GM18868 (cell line): Measurements from ENCODE around the gene CDCA7.
"Not testable (repeated sequence)": the region's sequence is repeated elsewhere in the genome, so short reads cannot be mapped to it uniquely, and the experiment has no call there.

ENCODE experiments used
- ATAC-seq: cut with Tn5 transposase; IDR thresholded peaks from one replicate; pipeline ENCODE4 v1.9.1; 2021; ENCODE audit warnings: mild to moderate bottlenecking, moderate library complexity; ENCODE audit not compliant: unreplicated experiment

Gene CDCA7

GRCh38 chr2:173358616-173359015 lies 3.9 kb downstream of the CDCA7 start:
- no peak for ATAC-seq

DNA sequence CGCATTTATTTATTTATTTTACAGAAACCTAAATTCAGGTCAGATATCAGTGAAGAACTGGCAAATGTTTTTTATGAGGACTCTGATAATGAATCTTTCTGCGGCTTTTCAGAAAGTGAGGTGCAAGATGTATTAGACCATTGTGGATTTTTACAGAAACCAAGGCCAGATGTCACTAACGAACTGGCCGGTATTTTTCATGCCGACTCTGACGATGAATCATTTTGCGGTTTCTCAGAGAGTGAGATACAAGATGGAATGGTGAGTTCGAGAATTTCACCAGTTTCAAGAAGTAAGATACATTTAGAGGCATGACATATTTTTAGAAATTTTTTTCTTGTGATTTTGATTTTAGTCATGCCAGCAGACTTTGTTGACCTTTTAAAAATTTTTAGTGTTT lies 4.6 kb downstream of the CDCA7 start:
- no peak for ATAC-seq

DNA sequence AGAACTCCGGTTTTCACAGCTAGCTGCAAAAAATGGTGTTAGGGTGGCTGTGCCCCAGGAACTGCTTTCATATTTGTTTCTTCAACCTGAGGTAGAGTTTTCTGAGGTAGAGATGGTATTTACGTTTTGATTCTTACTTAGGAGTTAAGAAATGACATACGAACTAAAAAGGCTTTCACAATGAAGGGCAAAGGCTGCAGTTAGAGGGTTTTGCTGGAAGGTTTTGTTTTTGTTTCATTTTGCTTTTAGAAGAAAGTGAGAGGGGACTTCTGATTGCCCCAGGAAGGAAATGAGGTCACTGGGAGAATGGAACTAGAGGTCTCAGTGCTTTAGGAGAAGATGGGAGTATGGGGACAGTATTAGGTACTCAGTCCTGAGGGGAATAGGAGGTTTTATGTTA lies 15.5 kb downstream of the CDCA7 start:
- ATAC-seq: no peak

DNA sequence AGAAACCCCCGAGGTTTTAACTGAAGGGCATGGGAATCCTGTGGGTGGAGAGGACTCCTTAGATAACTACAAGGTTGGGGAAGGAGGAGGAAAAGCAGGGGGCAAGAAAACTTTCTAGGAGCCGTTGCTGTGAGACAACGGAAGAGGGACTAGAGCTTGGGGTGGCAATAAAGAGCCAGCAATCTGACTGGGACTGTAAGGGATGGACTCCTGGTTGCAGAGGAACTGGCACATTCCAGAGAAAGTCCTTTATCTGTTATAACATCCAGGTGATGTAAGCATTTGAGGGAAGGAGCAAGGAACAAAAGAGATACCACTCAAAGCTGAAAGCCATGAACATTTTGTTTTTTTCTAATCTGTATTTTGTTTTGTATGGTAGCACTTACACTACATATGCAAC lies 16.4 kb downstream of the CDCA7 start:
- ATAC-seq: no peak

DNA sequence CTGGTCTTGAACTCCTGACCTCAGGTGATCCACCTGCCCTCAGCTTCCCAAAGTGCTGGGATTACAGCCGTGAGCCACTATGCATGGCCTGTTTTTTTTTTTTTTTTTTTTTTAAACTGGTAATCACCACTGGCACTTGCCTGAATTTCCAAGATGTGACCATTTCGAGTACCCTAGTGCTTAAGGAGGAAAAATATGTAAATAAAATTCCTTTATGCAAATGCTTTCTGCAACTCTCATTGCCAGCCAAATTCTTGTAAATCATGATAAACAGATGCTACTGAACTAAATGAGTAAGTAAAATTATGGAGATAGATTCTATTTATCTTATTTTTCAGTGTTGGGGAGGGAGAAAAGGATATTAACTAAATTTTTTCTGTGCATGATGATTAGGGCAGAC lies 18.6 kb downstream of the CDCA7 start:
- ATAC-seq: no peak

GRCh38 chr2:173374634-173375033 lies 20.0 kb downstream of the CDCA7 start:
- no peak for ATAC-seq

DNA sequence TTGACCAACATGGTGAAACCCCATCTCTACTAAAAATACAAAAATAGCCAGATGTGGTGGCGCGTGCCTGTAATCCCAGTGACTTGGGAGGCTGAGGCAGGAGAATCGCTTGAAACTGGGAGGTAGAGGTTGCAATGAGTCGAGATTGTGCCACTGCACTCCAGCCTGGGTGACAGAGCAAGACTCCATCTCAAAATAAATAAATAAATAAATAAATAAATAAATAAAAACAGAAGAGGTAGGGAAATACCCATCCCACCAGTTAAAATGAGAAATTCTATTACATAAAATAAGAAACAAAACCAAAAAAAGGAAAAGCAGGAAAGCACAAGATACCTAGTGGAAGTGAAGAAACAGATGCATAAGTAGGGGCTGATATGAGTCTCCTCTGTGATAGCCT lies 30.9 kb downstream of the CDCA7 start:
- ATAC-seq: not testable (repeated sequence)

DNA sequence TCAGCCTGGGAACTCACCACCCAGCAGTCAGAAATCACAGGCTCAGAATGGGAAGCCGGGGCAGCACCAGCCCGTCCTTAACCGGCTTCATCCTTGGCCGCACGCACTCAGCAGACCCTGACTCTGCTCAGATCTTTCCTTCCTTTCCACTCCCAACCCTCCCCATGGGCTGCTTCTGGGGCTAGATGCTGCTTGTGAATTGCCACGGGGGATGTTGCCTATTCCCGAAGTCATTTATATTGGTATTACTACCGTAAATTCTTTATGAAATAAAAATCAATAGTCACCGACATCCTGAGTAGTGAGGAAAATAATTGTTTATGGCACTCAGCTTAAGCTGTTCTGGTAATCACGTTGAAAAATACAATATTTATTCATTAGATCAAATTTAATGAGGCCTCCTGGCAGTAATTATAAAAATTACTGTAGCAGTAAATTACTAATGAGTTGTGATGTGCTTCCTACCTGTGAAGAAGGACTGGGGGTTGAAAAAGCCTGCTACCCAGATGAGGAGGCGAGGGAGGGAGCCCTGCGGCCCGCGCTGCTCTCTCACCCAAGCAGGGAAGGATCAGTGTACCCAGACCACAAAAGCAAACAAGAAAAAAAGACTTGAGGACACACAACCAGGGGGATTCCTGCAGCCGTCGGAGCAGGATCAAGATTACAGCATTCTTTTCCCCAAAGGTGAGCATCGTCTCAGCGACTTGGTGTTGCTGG lies 31.5 kb downstream of the CDCA7 start:
- no peak for ATAC-seq

- no peak for ATAC-seq
These were observed 32.0 kb downstream of the CDCA7 start for GRCh38 chr2:173386738-173387065.

GRCh38 chr2:173387079-173387478 lies 32.4 kb downstream of the CDCA7 start:
- no peak for ATAC-seq

DNA sequence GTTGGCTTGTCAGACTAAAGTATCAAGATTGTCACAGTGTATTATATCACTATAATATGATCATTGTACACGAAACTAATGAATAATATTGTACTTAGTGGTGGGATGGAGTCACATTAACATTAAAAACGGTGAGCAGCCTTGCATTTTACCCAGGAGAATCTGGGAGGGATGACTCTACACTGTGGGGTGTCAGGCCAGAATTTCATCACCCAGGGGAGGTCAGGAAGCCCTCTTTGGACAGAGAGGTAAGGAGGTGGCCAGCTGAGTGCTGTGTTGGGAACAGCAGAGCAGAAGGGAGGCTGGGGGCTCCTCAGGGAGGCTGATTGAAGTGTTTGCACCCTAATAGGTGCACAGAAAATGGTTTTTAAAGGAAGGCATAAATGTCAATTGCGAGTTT lies 33.0 kb downstream of the CDCA7 start:
- ATAC-seq: no peak

DNA sequence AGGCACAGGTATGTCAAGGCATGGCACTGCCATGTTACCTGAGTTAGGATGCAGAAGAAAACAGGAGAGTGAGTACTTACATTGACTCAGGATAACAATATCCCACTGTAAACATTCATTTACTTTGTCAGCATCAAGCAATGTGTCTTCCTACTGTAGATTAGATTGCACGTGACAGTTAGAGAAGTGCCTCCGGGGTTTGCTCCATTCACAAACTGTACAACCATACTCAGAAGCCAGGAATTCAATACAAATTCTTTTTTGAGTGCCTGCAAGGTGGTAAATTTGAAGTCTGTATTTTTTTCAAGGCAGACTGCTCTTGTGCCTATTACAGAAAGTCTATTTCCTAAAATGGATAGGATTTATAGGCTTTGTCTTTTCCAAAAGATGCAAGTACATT lies 34.1 kb downstream of the CDCA7 start:
- ATAC-seq: no peak

GRCh38 chr2:173390036-173390435 lies 35.4 kb downstream of the CDCA7 start:
- ATAC-seq: no peak

GRCh38 chr2:173392731-173393130 lies 38.1 kb downstream of the CDCA7 start:
- no peak for ATAC-seq

DNA sequence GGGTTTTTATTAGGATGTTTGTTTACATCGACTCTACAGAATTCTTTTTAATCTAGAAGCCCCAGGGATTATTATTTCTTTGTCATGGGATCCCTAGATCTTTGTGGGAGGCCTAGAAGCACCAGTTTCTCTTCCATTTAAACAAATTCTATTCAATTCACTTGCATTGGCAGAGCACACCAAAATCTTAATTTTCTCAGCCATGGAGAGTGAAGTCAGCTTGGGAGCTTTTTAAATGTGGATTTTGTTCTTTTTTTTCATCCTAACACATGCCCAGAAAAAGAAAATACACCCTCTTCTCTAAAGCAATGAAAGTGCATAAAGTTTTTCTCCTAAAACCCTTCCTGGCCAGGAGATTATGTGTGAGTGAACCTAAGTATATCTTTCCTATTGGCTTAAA lies 38.5 kb downstream of the CDCA7 start:
- no peak for ATAC-seq

DNA sequence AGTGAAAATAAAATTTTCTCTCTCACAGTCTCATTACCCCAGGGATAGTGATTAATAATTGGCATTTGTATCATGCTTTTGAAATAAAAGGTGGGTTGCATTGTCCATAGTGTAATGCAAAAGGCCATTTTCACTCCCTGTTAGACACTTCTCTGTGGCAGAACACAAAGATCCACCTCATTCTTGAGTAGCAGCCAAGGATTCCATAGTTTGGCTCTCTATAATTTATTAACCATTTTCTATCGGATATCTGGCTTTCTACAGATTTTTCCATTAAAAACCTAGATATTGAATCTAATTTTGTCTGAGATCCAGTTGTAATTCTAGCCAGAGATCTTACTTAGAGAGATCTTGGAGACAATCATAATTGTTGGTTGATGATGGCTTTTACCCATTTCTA lies 39.0 kb downstream of the CDCA7 start:
- ATAC-seq: no peak

- no peak for ATAC-seq
These were observed 39.7 kb downstream of the CDCA7 start for GRCh38 chr2:173394091-173394974.

GRCh38 chr2:173395567-173396351 lies 41.1 kb downstream of the CDCA7 start:
- ATAC-seq: no peak

- no peak for ATAC-seq
These were observed 42.9 kb downstream of the CDCA7 start for GRCh38 chr2:173397539-173397938.

DNA sequence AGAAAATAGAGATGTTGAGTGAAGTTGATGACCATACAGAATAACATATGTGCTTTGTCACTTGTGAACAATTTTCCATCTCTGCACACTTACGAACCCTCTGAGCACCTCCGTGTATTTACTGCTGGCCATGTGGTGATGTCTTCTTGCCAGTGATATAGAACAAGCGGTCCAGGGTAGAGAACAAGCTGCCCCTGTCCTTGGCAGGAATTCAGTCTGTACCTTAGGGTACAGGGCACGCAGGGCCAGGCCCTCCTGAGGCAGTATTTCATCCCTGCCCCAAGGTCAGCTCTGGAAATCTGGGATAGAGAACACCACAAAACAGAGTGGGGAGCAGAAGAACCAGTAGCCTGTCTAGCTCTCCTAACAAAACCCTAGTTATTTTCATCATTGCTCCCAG lies 44.6 kb downstream of the CDCA7 start:
- ATAC-seq: no peak

DNA sequence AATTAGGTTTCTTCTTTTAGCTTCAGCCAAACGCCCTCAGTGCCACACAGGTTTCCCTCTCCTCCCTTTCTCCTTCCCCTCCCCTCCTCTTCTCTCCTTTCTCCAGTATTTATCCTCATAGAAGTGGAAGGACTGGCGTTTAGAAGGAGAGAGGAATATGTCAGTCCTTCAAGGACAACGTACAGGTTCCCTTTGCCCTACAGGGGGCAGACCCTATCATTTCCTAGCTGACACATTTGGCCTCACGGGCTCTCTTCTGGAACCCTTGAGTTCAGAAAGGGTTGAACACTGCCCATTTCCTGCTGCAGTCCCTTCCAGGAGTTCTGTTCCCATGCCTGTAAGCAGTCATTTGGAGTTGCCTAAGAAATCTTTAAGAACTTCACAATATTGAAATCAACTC lies 46.1 kb downstream of the CDCA7 start:
- ATAC-seq: no peak
